GM23338 (cell line): ENCODE results near the gene CDV3. TPM values are rescaled to one million over a fixed set of nuclear protein-coding genes. Genes with fewer than 3 reads are reported as not detected.

ENCODE experiments used
- ATAC-seq: fragments of 200-7000 bp; cut with Tn5 transposase; 3 replicates; pipeline ENCODE4 v1.9.1; 2020
- DNase-seq: peaks from one replicate; pipeline ENCODE4 v3.0.0-alpha.2; 2015; ENCODE audit warnings: low spot score
- H2AFZ ChIP-seq: fragments of 200-600 bp; sonication (generic); 2 replicates; pipeline ENCODE4 v1.8.0; 2016; ENCODE audit warnings: antibody characterized with exemption, mild to moderate bottlenecking, moderate library complexity
- H3F3A ChIP-seq: fragments of 200-600 bp; sonication (generic); replicated peaks from 2 replicates; pipeline ENCODE4 v1.8.0; 2017; ENCODE audit warnings: antibody characterized with exemption, mixed run types, low read depth
- H3K27ac ChIP-seq: fragments of 200-600 bp; sonication (generic); 2 replicates; pipeline ENCODE4 v1.6.1; 2016; ENCODE audit warnings: low read depth
- H3K27me3 ChIP-seq: fragments of 200-600 bp; sonication (generic); 2 replicates; pipeline ENCODE4 v1.8.0; 2016; ENCODE audit warnings: mild to moderate bottlenecking, mixed run types, moderate library complexity; ENCODE audit not compliant: insufficient read depth
- H3K36me3 ChIP-seq: fragments of 200-600 bp; sonication (generic); 2 replicates; pipeline ENCODE4 v1.8.0; 2016; ENCODE audit warnings: mild to moderate bottlenecking; ENCODE audit not compliant: insufficient read depth
- H3K4me1 ChIP-seq: fragments of 200-600 bp; sonication (generic); 2 replicates; pipeline ENCODE4 v1.8.0; 2016; ENCODE audit warnings: mild to moderate bottlenecking, moderate library complexity; ENCODE audit not compliant: insufficient read depth
- H3K4me2 ChIP-seq: fragments of 200-600 bp; sonication (generic); 2 replicates; pipeline ENCODE4 v1.7.1; 2017; ENCODE audit warnings: mixed run types
- H3K4me3 ChIP-seq: fragments of 200-600 bp; sonication (generic); 2 replicates; pipeline ENCODE4 v1.6.1; 2016; ENCODE audit warnings: mixed run types
- H3K79me2 ChIP-seq: fragments of 200-600 bp; sonication (generic); replicated peaks from 2 replicates; pipeline ENCODE4 v1.8.0; 2017; ENCODE audit warnings: mild to moderate bottlenecking; ENCODE audit not compliant: insufficient read depth
- H3K9me2 ChIP-seq: fragments of 200-600 bp; sonication (generic); 2 replicates; pipeline ENCODE4 v1.8.0; 2017; ENCODE audit not compliant: insufficient read depth
- H4K20me1 ChIP-seq: fragments of 200-600 bp; sonication (generic); replicated peaks from 2 replicates; pipeline ENCODE4 v1.8.0; 2017; ENCODE audit warnings: mild to moderate bottlenecking; ENCODE audit not compliant: insufficient read depth
- H3K27ac Mint-ChIP-seq: 2 replicates; pipeline ENCODE4 v1.8.0; 2020; ENCODE audit warnings: inconsistent platforms, mild to moderate bottlenecking, moderate library complexity, mixed read lengths
- H3K27me3 Mint-ChIP-seq: 3 replicates; pipeline ENCODE4 v1.8.0; 2022; ENCODE audit warnings: low read depth, mild to moderate bottlenecking, moderate library complexity, mixed read lengths, inconsistent platforms; ENCODE audit not compliant: insufficient read depth, poor library complexity
- H3K36me3 Mint-ChIP-seq: 3 replicates; pipeline ENCODE4 v1.8.0; 2021; ENCODE audit warnings: low read depth, mild to moderate bottlenecking, inconsistent platforms, moderate library complexity, mixed read lengths
- H3K4me1 Mint-ChIP-seq: 3 replicates; pipeline ENCODE4 v1.8.0; 2020; ENCODE audit warnings: mild to moderate bottlenecking, inconsistent platforms, mixed read lengths
- H3K4me3 Mint-ChIP-seq: 3 replicates; pipeline ENCODE4 v1.8.0; 2021; ENCODE audit warnings: moderate library complexity, mild to moderate bottlenecking, inconsistent platforms, mixed read lengths
- H3K9me3 Mint-ChIP-seq: 3 replicates; pipeline ENCODE4 v1.8.0; 2020; ENCODE audit warnings: moderate library complexity, mild to moderate bottlenecking, inconsistent platforms, mixed read lengths
- CREB1 ChIP-seq: fragments of 250-450 bp; sonication (Bioruptor Pico); IDR thresholded peaks from 2 replicates; pipeline ENCODE4 v1.5.0; 2020; ENCODE audit warnings: low read depth, mild to moderate bottlenecking, moderate library complexity
- EZH2 ChIP-seq: fragments of 200-600 bp; sonication (generic); IDR thresholded peaks from one replicate; pipeline ENCODE4 v1.8.0; 2017; ENCODE audit warnings: antibody characterized with exemption, mild to moderate bottlenecking, low read depth; ENCODE audit not compliant: unreplicated experiment
- EZH2phosphoT487 ChIP-seq: fragments of 200-600 bp; sonication (generic); IDR thresholded peaks from one replicate; pipeline ENCODE4 v1.8.1; 2018; ENCODE audit warnings: antibody characterized with exemption; ENCODE audit not compliant: unreplicated experiment
- JUNB ChIP-seq: IDR thresholded peaks from one replicate; pipeline ENCODE4 v1.6.1; 2016; ENCODE audit warnings: antibody characterized with exemption; ENCODE audit not compliant: unreplicated experiment
- STAT1 ChIP-seq: IDR thresholded peaks from one replicate; pipeline ENCODE4 v1.6.1; 2016; ENCODE audit warnings: antibody characterized with exemption; ENCODE audit not compliant: unreplicated experiment
- ZNF114 ChIP-seq: fragments of 250-450 bp; sonication (Bioruptor Pico); IDR thresholded peaks from 2 replicates; pipeline ENCODE4 v1.5.0; 2020; ENCODE audit warnings: mild to moderate bottlenecking, moderate library complexity
- ZNF331 ChIP-seq: fragments of 250-450 bp; sonication (Bioruptor Pico); IDR thresholded peaks from 2 replicates; pipeline ENCODE4 v1.5.0; 2020; ENCODE audit warnings: low read depth, mild to moderate bottlenecking, moderate library complexity
- polyA plus RNA-seq: library from polyadenylated mRNA; unstranded; fragments of >200 nt; fragmentation: Nextera tagmentation; extraction: Ambion mirVana; gene quantifications from 2 replicates; pipeline ENCODE4 v1.2.1, GENCODE V29; 2016
- total RNA-seq: library from RNA; depleted of rRNA; stranded (reverse); fragments of >200 nt; shearing (Covaris generic); gene quantifications from 2 replicates; pipeline ENCODE4 v1.2.3, GENCODE V29; 2014
- TF ChIP-seq, protein P1 (sequence below), 2 experiments: fragments of 200-600 bp in 1 of 2; sonication (generic) in 1 of 2; conservative IDR thresholded peaks; 2 replicates each; pipeline versions ENCODE4 v1.5.1 to v1.6.1; 2016 to 2017; ENCODE audit warnings: antibody characterized with exemption in 2 of 2, low read depth in 2 of 2, mild to moderate bottlenecking in 2 of 2, moderate library complexity in 1 of 2
- TF ChIP-seq, protein P2 (sequence below): fragments of 250-450 bp; sonication (Bioruptor Pico); IDR thresholded peaks from 2 replicates; pipeline ENCODE4 v1.5.0; 2020; ENCODE audit warnings: mild to moderate bottlenecking, moderate library complexity
- TF ChIP-seq, protein P3 (sequence below): IDR thresholded peaks from one replicate; pipeline ENCODE4 v1.6.1; 2018; ENCODE audit warnings: antibody characterized with exemption; ENCODE audit not compliant: unreplicated experiment
- TF ChIP-seq, protein P4 (sequence below): IDR thresholded peaks from 2 replicates; pipeline ENCODE4 v1.6.1; 2016; ENCODE audit warnings: antibody characterized with exemption

CDV3 gene
- total and polyA plus RNA-seq, 2 experiments from 2014 or later = 36.6 to 119 TPM

DNA sequence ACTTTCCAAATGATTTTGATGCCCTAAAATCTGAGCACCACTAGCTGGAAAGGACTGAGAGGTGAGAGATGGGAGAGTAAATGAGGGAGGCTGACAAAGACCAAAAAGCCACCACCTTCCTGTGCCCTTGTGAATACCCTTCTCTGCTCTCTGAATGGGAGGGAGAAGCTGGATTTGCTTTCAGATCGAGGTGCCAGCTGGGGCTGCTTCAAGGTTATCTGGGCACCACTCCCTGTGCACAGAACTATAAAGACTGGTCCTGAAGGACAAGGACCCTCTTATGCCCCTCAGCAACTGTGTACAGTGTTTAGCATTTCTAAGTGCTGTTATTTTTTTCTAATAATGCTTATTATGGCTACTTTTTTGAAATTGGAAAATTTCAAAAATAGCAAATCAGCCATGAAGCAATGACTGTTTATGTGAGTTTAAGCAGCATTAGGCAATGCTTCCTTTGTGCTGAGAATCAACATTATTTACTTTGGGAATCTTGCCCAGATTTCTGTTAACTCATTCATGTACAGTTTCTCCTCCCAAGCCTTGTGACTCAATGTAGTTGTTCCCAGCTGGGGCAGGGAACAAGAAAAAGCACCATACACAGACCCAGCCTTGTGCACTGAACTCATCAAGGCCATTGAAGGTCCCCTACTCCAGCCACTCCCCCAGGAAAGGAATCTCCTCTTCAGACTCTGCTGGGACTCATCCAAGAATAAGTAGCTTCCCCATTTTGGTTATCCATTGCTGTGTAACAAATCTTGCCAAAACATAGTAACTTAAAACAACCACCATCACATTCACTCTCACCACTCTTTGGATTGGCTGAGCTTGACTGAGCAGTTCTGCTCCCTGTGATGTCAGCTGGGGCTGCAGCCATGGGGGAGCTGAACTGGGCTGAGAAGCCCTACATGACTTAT is 37.3 kb upstream of the CDV3 start:
- Mint-ChIP-seq H3K36me3 (no peaks in the 10 kb centered on the region), H3K4me1 (peaks cover 3% of the 10 kb centered on the region; the same call in 1 of the 3 replicates), H3K4me3 (no peak overlapping the region), H3K27ac (no peak overlapping the region), H3K27me3 (peaks cover 6% of the 10 kb centered on the region), H3K9me3 (no peaks in the 10 kb centered on the region)
- TF ChIP-seq STAT1 (no peak), EZH2phosphoT487 (no peak), EZH2 (no peak), JUNB (no peak), CREB1 (no peak), ZNF331 (CRISPR knock-in tag) (no peak), ZNF114 (CRISPR knock-in tag) (no peak)
- TF ChIP-seq, protein P1, sequence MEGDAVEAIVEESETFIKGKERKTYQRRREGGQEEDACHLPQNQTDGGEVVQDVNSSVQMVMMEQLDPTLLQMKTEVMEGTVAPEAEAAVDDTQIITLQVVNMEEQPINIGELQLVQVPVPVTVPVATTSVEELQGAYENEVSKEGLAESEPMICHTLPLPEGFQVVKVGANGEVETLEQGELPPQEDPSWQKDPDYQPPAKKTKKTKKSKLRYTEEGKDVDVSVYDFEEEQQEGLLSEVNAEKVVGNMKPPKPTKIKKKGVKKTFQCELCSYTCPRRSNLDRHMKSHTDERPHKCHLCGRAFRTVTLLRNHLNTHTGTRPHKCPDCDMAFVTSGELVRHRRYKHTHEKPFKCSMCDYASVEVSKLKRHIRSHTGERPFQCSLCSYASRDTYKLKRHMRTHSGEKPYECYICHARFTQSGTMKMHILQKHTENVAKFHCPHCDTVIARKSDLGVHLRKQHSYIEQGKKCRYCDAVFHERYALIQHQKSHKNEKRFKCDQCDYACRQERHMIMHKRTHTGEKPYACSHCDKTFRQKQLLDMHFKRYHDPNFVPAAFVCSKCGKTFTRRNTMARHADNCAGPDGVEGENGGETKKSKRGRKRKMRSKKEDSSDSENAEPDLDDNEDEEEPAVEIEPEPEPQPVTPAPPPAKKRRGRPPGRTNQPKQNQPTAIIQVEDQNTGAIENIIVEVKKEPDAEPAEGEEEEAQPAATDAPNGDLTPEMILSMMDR (conservative IDR thresholded peaks at IDR 0.05; ENCODE audit: low read depth in 2 of 2) = no peak
- TF ChIP-seq, protein P2, sequence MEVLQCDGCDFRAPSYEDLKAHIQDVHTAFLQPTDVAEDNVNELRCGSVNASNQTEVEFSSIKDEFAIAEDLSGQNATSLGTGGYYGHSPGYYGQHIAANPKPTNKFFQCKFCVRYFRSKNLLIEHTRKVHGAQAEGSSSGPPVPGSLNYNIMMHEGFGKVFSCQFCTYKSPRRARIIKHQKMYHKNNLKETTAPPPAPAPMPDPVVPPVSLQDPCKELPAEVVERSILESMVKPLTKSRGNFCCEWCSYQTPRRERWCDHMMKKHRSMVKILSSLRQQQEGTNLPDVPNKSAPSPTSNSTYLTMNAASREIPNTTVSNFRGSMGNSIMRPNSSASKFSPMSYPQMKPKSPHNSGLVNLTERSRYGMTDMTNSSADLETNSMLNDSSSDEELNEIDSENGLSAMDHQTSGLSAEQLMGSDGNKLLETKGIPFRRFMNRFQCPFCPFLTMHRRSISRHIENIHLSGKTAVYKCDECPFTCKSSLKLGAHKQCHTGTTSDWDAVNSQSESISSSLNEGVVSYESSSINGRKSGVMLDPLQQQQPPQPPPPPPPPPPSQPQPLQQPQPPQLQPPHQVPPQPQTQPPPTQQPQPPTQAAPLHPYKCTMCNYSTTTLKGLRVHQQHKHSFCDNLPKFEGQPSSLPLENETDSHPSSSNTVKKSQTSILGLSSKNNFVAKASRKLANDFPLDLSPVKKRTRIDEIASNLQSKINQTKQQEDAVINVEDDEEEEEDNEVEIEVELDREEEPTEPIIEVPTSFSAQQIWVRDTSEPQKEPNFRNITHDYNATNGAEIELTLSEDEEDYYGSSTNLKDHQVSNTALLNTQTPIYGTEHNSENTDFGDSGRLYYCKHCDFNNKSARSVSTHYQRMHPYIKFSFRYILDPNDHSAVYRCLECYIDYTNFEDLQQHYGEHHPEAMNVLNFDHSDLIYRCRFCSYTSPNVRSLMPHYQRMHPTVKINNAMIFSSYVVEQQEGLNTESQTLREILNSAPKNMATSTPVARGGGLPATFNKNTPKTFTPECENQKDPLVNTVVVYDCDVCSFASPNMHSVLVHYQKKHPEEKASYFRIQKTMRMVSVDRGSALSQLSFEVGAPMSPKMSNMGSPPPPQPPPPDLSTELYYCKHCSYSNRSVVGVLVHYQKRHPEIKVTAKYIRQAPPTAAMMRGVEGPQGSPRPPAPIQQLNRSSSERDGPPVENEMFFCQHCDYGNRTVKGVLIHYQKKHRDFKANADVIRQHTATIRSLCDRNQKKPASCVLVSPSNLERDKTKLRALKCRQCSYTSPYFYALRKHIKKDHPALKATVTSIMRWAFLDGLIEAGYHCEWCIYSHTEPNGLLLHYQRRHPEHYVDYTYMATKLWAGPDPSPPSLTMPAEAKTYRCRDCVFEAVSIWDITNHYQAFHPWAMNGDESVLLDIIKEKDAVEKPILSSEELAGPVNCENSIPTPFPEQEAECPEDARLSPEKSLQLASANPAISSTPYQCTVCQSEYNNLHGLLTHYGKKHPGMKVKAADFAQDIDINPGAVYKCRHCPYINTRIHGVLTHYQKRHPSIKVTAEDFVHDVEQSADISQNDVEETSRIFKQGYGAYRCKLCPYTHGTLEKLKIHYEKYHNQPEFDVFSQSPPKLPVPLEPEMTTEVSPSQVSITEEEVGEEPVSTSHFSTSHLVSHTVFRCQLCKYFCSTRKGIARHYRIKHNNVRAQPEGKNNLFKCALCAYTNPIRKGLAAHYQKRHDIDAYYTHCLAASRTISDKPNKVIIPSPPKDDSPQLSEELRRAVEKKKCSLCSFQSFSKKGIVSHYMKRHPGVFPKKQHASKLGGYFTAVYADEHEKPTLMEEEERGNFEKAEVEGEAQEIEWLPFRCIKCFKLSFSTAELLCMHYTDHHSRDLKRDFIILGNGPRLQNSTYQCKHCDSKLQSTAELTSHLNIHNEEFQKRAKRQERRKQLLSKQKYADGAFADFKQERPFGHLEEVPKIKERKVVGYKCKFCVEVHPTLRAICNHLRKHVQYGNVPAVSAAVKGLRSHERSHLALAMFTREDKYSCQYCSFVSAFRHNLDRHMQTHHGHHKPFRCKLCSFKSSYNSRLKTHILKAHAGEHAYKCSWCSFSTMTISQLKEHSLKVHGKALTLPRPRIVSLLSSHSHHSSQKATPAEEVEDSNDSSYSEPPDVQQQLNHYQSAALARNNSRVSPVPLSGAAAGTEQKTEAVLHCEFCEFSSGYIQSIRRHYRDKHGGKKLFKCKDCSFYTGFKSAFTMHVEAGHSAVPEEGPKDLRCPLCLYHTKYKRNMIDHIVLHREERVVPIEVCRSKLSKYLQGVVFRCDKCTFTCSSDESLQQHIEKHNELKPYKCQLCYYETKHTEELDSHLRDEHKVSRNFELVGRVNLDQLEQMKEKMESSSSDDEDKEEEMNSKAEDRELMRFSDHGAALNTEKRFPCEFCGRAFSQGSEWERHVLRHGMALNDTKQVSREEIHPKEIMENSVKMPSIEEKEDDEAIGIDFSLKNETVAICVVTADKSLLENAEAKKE (CRISPR knock-in tag) = no peak
- TF ChIP-seq, protein P3, sequence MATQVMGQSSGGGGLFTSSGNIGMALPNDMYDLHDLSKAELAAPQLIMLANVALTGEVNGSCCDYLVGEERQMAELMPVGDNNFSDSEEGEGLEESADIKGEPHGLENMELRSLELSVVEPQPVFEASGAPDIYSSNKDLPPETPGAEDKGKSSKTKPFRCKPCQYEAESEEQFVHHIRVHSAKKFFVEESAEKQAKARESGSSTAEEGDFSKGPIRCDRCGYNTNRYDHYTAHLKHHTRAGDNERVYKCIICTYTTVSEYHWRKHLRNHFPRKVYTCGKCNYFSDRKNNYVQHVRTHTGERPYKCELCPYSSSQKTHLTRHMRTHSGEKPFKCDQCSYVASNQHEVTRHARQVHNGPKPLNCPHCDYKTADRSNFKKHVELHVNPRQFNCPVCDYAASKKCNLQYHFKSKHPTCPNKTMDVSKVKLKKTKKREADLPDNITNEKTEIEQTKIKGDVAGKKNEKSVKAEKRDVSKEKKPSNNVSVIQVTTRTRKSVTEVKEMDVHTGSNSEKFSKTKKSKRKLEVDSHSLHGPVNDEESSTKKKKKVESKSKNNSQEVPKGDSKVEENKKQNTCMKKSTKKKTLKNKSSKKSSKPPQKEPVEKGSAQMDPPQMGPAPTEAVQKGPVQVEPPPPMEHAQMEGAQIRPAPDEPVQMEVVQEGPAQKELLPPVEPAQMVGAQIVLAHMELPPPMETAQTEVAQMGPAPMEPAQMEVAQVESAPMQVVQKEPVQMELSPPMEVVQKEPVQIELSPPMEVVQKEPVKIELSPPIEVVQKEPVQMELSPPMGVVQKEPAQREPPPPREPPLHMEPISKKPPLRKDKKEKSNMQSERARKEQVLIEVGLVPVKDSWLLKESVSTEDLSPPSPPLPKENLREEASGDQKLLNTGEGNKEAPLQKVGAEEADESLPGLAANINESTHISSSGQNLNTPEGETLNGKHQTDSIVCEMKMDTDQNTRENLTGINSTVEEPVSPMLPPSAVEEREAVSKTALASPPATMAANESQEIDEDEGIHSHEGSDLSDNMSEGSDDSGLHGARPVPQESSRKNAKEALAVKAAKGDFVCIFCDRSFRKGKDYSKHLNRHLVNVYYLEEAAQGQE = no peak
- TF ChIP-seq, protein P4, sequence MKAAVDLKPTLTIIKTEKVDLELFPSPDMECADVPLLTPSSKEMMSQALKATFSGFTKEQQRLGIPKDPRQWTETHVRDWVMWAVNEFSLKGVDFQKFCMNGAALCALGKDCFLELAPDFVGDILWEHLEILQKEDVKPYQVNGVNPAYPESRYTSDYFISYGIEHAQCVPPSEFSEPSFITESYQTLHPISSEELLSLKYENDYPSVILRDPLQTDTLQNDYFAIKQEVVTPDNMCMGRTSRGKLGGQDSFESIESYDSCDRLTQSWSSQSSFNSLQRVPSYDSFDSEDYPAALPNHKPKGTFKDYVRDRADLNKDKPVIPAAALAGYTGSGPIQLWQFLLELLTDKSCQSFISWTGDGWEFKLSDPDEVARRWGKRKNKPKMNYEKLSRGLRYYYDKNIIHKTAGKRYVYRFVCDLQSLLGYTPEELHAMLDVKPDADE = no peak
- DNase-seq (no peak), ATAC-seq (no peak)
- Histone ChIP-seq H3K27me3 (no peaks in the 10 kb centered on the region), H3K36me3 (no peaks in the 10 kb centered on the region), H3K4me3 (no peak overlapping the region), H3F3A (no peaks in the 10 kb centered on the region), H3K4me1 (no peaks in the 10 kb centered on the region), H3K27ac (no peak overlapping the region), H4K20me1 (no peaks in the 10 kb centered on the region), H2AFZ (no peak overlapping the region), H3K4me2 (no peak overlapping the region), H3K79me2 (no peaks in the 10 kb centered on the region), H3K9me2 (peaks cover 3% of the 10 kb centered on the region; the same call in 1 of the 2 replicates)
